ENCODE data around the gene PLBD1. TPM values are rescaled to one million over a fixed set of nuclear protein-coding genes. Genes with fewer than 3 reads are reported as not detected.

Gene PLBD1
- 1 to 10 TPM in 1 of 2 experiments, under 1 TPM in 1; 0.95 to 1.3 TPM for total RNA-seq
- polyA plus RNA-seq (2013, experiment 1 of 2): 19.6 TPM
- polyA plus RNA-seq (2013, experiment 2 of 2): 13.1 TPM
- 0 to 10.6 (median 0.24) reads per million in 172 experiments for total RNA-seq

GRCh38 chr12:14567351-14568162 is at the start of gene PLBD1:
Gene PLBD1 (minus strand): TSS chr12:14567883. CDS start chr12:14567696, 187 bp downstream.
- no peak within 1 kb of the TSS for H3K4me3 Mint-ChIP-seq
- ATAC-seq (ENCODE audit: poor library complexity): no peak
- H3K9me3 ChIP-seq (ENCODE audit: control insufficient read depth in 1 of 2, insufficient read depth in 1 of 2, low read length in 2 of 2): peaks cover 0 to 11% of the 10 kb centered on the region in 2 experiments
- ChIA-PET CTCF (no interaction called here), POLR2A (no interaction called here)
- no peaks in the 10 kb centered on the region for H3K4me1 Mint-ChIP-seq (ENCODE audit: low read depth)
- no peak within 1 kb of the TSS for H3K27ac ChIP-seq (ENCODE audit: low read depth in 1 of 2, low read length in 2 of 2)
- no peak for TF ChIP-seq CTCF (IDR thresholded peaks at IDR 0.05)
- peak in 3 of 14 experiments; percentile 7 to 32 (median 29) for DNase-seq
- no peak within 1 kb of the TSS for H3K27ac Mint-ChIP-seq
- intact Hi-C loops (cut with DNase I, micrococcal nuclease): no loop called here
- peaks cover 28 to 30% of the 10 kb centered on the region in 2 experiments for H3K27me3 ChIP-seq (ENCODE audit: control insufficient read depth in 1 of 2, insufficient read depth in 2 of 2, low read length in 2 of 2)
- no peaks in the 10 kb centered on the region for H3K36me3 ChIP-seq (ENCODE audit: insufficient read depth, low read length)
- H3K27me3 Mint-ChIP-seq: peaks cover 72% of the 10 kb centered on the region
- no peaks in the 10 kb centered on the region for H3K36me3 Mint-ChIP-seq (ENCODE audit: low read depth)
- H3K4me3 ChIP-seq (ENCODE audit: low read length): peak within 1 kb of the TSS; percentile 29
- H3K9me3 Mint-ChIP-seq: no peaks in the 10 kb centered on the region
- H3K4me1 ChIP-seq (ENCODE audit: insufficient read depth, low read length): peaks cover 5% of the 10 kb centered on the region

- POLR2A ChIA-PET: no interaction called here
- no peak for ATAC-seq (ENCODE audit: poor library complexity)
Observed at GRCh38 chr12:14614704-14615121, 47.0 kb upstream of the PLBD1 start.

GRCh38 chr12:14613718-14614117 is 46.0 kb upstream of the PLBD1 start:
- no peaks in the 10 kb centered on the region for H3K4me1 ChIP-seq (ENCODE audit: insufficient read depth, low read length)
- H3K4me3 ChIP-seq (ENCODE audit: low read length): no peak overlapping the region
- H3K9me3 ChIP-seq (ENCODE audit: control insufficient read depth in 1 of 2, insufficient read depth in 1 of 2, low read length in 2 of 2): peaks cover 0 to 18% of the 10 kb centered on the region in 2 experiments
- intact Hi-C loops (cut with DNase I, micrococcal nuclease): no loop called here
- H3K27ac ChIP-seq (ENCODE audit: low read depth in 1 of 2, low read length in 2 of 2): no peak overlapping the region
- H3K27me3 ChIP-seq (ENCODE audit: control insufficient read depth in 1 of 2, insufficient read depth in 2 of 2, low read length in 2 of 2): peaks cover 0 to 6% of the 10 kb centered on the region in 2 experiments
- H3K27ac Mint-ChIP-seq: no peak overlapping the region
- peaks cover 12% of the 10 kb centered on the region for H3K9me3 Mint-ChIP-seq
- TF ChIP-seq CTCF (IDR thresholded peaks at IDR 0.05): no peak
- H3K27me3 Mint-ChIP-seq: peaks cover 14% of the 10 kb centered on the region
- no peaks in the 10 kb centered on the region for H3K4me1 Mint-ChIP-seq (ENCODE audit: low read depth)
- no peaks in the 10 kb centered on the region for H3K36me3 ChIP-seq (ENCODE audit: insufficient read depth, low read length)
- ChIA-PET CTCF (interaction anchor here (0.5 to 0.8 kb wide), 2 partner anchors 16 to 367 kb away, joined by 3 to 4 read pairs; no protein-coding TSS in a partner anchor), POLR2A (no interaction called here)
- no peak overlapping the region for H3K4me3 Mint-ChIP-seq
- DNase-seq: peak in 3 of 14 experiments; percentile 23 to 50 (median 29)
- ATAC-seq (ENCODE audit: poor library complexity): no peak
- no peaks in the 10 kb centered on the region for H3K36me3 Mint-ChIP-seq (ENCODE audit: low read depth)

More at GRCh38 chr12:14614704-14615121, 47.0 kb upstream of the PLBD1 start:
- TF ChIP-seq CTCF (IDR thresholded peaks at IDR 0.05): no peak
- no peak overlapping the region for H3K27ac Mint-ChIP-seq
- intact Hi-C loops (cut with DNase I, micrococcal nuclease): no loop called here
- H3K36me3 ChIP-seq (ENCODE audit: insufficient read depth, low read length): no peaks in the 10 kb centered on the region
- CTCF ChIA-PET: no interaction called here
- peaks cover 9% of the 10 kb centered on the region for H3K9me3 Mint-ChIP-seq
- H3K4me3 Mint-ChIP-seq: no peak overlapping the region
- H3K9me3 ChIP-seq (ENCODE audit: control insufficient read depth in 1 of 2, insufficient read depth in 1 of 2, low read length in 2 of 2): peaks cover 0 to 18% of the 10 kb centered on the region in 2 experiments
- H3K4me1 Mint-ChIP-seq (ENCODE audit: low read depth): peaks cover 4% of the 10 kb centered on the region
- no peaks in the 10 kb centered on the region for H3K4me1 ChIP-seq (ENCODE audit: insufficient read depth, low read length)
- no peak overlapping the region for H3K27ac ChIP-seq (ENCODE audit: low read depth in 1 of 2, low read length in 2 of 2)
- peaks cover 24% of the 10 kb centered on the region for H3K27me3 Mint-ChIP-seq
- H3K27me3 ChIP-seq (ENCODE audit: control insufficient read depth in 1 of 2, insufficient read depth in 2 of 2, low read length in 2 of 2): peaks cover 0 to 6% of the 10 kb centered on the region in 2 experiments
- peak in 3 of 14 experiments; percentile 14 to 37 (median 26) for DNase-seq
- no peaks in the 10 kb centered on the region for H3K36me3 Mint-ChIP-seq (ENCODE audit: low read depth)
- H3K4me3 ChIP-seq (ENCODE audit: low read length): no peak overlapping the region

Measured in CD4-positive, alpha-beta T cell (primary cell).